T-helper 9 cell (primary cell): ENCODE data around the gene SUMO3.

Experiments used
- DNase-seq: peaks from one replicate; pipeline ENCODE4 v3.0.0-alpha.2; 2020

The SUMO3 gene

GRCh38 chr21:44758781-44759627, 58.9 kb downstream of the SUMO3 start:
- no peak for DNase-seq

GRCh38 chr21:44758141-44758561, 59.7 kb downstream of the SUMO3 start:
- no peak for DNase-seq

- DNase-seq, result no peak
These were observed 60.1 kb downstream of the SUMO3 start for GRCh38 chr21:44757731-44758130.

GRCh38 chr21:44756423-44757185, 61.3 kb downstream of the SUMO3 start:
- DNase-seq, result no peak
